Measurements from ENCODE around the gene ERBB4.

ERBB4 gene

DNA sequence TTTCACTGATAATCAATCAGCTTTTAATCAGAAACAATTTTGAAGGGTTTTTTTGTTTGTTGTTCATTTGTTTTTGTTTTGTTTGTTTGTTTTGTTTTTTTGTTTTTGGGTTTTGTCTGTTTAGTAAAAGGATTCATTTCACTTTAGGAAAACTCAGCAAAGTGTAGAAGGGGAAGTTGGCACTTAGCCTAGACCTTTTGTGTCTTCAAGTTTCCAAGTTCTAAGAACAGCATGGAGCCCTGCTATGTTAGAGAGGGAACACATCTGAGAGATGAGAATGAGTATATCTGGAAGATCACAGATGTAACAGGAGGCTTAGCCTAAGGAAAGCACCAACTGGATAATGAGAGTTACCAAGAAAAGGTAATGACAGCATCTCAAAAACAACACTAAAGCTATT, 501.5 kb downstream of the ERBB4 start:
- Histone ChIP-seq H3K4me3 (no peak overlapping the region), H3K27ac (no peak overlapping the region)
- TF ChIP-seq, protein P1, sequence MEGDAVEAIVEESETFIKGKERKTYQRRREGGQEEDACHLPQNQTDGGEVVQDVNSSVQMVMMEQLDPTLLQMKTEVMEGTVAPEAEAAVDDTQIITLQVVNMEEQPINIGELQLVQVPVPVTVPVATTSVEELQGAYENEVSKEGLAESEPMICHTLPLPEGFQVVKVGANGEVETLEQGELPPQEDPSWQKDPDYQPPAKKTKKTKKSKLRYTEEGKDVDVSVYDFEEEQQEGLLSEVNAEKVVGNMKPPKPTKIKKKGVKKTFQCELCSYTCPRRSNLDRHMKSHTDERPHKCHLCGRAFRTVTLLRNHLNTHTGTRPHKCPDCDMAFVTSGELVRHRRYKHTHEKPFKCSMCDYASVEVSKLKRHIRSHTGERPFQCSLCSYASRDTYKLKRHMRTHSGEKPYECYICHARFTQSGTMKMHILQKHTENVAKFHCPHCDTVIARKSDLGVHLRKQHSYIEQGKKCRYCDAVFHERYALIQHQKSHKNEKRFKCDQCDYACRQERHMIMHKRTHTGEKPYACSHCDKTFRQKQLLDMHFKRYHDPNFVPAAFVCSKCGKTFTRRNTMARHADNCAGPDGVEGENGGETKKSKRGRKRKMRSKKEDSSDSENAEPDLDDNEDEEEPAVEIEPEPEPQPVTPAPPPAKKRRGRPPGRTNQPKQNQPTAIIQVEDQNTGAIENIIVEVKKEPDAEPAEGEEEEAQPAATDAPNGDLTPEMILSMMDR (IDR thresholded peaks at IDR 0.05): no peak
- DNase-seq (ENCODE audit: low spot score): no peak

DNA sequence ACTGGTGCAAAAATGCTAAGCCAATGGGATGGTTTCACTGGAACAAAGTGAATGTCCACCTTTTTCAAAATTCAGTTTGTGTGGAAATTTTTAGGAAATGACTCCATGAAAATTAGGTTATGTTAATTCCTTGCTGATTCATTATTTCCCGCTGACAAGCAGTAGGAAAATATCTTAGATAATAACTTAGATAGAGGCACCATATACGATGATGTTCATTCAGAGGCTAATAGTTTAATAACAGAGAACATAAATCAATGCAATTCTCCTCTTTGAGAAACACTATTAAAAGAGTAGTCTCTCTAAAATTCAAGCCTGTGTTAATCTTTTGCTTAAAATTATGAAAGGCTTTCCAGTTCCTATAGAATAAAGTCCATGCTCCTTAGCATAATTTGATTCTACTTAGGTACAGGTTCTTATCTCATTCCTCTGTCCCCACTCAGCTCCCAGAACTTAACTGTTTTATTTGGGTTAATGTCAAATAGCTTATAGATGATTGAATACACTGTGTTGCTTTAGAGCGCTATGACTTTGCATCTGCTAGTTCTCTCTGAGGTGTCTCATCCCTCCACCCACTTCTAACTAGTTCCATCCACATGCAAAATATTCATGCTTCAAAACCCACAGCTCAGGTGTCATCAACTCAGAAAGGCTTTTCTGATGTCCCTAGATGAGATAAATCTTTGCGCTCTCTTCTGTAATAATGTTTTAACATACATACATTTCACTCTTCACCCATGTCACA, 503.6 kb downstream of the ERBB4 start:
- Histone ChIP-seq H3K27ac (no peak overlapping the region), H3K4me3 (no peak overlapping the region)
- DNase-seq (ENCODE audit: low spot score): no peak
- TF ChIP-seq, protein P1 (IDR thresholded peaks at IDR 0.05): no peak

DNA sequence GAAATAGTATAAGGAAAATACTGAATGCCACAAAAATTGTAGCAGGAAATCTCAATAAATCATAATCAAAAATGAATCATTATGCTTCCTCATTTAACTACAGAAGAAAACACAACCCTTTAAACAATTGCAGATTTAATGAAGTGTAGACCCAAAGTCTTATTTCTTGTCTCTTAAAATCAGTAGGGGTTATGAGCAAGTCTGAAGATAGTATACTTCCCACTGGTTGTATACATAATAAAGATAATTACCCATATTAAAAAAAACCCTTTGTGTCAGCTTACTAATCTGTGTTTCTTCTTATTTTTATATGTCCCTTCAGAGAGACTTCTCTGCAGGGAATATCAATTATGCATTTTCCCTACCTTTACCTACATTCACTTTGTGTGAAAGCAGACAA, 504.7 kb downstream of the ERBB4 start:
- Histone ChIP-seq H3K27ac (no peak overlapping the region), H3K4me3 (no peak overlapping the region)
- TF ChIP-seq, protein P1 (IDR thresholded peaks at IDR 0.05): no peak
- no peak for DNase-seq (ENCODE audit: low spot score)

DNA sequence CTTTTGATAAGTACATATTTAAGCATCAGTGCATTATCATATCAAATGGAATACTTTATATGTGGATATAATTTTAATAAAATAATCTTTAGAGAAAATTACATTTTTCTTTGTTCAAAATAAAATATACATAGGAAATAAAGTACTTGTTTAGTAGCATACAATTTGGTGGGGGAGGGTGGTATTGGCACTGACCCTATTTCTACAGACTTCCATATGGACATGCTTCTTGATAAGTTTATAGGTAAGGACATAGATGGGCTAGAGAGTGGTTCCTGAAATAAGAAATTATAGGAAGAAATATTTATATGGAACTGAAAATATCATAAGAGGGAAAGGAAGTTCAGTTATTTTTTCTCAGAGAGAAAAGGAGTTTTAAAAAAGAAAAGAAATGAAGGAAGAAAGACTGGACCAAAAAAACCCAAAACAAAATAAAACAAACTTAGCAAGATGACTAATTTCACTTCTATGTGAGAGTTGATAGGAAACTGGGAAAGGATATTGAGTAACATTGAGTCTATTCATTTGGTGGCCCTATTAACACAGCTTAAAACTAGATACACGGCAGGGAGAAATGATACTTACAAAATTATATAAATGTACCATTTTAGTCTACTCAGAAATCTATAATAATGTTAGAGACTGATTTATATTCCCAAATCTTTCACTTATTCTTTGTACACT, 505.9 kb downstream of the ERBB4 start:
- Histone ChIP-seq H3K4me3 (no peak overlapping the region), H3K27ac (peak overlapping the region in 1 of 2 donors; percentile 5)
- TF ChIP-seq, protein P1 (IDR thresholded peaks at IDR 0.05): no peak
- DNase-seq (ENCODE audit: low spot score): no peak

DNA sequence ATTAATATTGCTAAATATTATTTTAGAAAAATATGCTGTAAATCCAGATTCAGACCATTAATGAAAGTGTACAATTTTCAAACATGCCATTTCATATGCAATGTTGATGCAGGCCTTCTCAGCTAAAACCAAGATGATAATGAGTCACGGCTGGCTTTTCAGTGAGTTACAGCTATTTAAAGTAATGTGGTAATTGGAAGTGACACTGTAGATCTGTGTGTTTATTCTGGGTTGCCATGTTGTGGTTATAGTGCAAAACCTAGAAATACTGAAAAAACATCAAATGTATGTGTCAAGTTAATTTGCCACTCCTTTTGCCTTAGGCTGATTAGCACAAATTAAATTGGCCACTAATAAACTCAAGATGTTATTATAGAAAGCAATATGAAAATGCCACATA, 506.6 kb downstream of the ERBB4 start:
- no peak for DNase-seq (ENCODE audit: low spot score)
- Histone ChIP-seq H3K4me3 (no peak overlapping the region), H3K27ac (peak overlapping the region; percentile 5 to 18)
- TF ChIP-seq, protein P1 (IDR thresholded peaks at IDR 0.05): no peak

DNA sequence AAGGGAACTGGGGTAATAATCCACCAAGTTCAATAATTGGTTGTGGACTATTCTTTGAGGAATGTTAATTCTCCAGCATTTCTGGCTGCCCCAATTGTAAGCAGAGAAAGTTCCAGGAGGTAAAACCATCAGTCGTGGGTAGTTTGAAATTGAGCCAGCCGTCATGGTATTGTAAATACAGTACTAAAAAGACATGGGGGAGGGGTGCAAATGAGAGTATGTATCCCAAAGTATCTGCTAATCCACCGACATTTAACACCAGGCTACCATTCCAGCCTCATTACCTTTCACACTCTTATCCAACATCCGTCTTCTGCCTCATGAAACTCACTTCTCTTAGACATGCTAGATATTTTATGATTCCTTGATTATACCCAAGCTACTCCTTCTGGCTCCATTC, 507.9 kb downstream of the ERBB4 start:
- no peak overlapping the region for H3K4me3 ChIP-seq
- TF ChIP-seq, protein P1 (IDR thresholded peaks at IDR 0.05): no peak
- no peak for DNase-seq (ENCODE audit: low spot score)
- no peak overlapping the region for H3K27ac ChIP-seq
